SK-N-SH treated with all-trans-retinoic acid at 6 μM for 48 hours (cell line): ENCODE results near the gene SLC25A30.
A peak's percentile ranks its signal among the peaks of the same experiment; 100 is the strongest.

Experiments used
- ATAC-seq: fragments of 200-7000 bp; cut with Tn5 transposase; 3 replicates; pipeline ENCODE4 v1.9.1; 2020; ENCODE audit warnings: mild to moderate bottlenecking, moderate library complexity
- ARNTL ChIP-seq: fragments of 450-650 bp; formaldehyde crosslinking; IDR thresholded peaks from 2 replicates; pipeline ENCODE4 v1.5.0; 2020; ENCODE audit warnings: low read depth, mild to moderate bottlenecking, moderate library complexity, borderline replicate concordance
- BACH2 ChIP-seq: fragments of 250-450 bp; sonication (Bioruptor Pico); IDR thresholded peaks from 2 replicates; pipeline ENCODE4 v1.9.0; 2021; ENCODE audit warnings: mild to moderate bottlenecking, borderline replicate concordance
- CSDC2 ChIP-seq: fragments of 250-450 bp; sonication (Bioruptor Pico); IDR thresholded peaks from 2 replicates; pipeline ENCODE4 v1.5.0; 2020; ENCODE audit warnings: mild to moderate bottlenecking, moderate library complexity
- ESRRG ChIP-seq: fragments of 250-450 bp; sonication (Bioruptor Pico); IDR thresholded peaks from 2 replicates; pipeline ENCODE4 v1.6.1; 2021; ENCODE audit warnings: mild to moderate bottlenecking
- GLIS3 ChIP-seq: fragments of 250-450 bp; sonication (Bioruptor Pico); IDR thresholded peaks from 2 replicates; pipeline ENCODE4 v1.5.0; 2020; ENCODE audit warnings: mild to moderate bottlenecking, moderate library complexity
- OSR1 ChIP-seq: fragments of 250-450 bp; sonication (Bioruptor Pico); IDR thresholded peaks from 2 replicates; pipeline ENCODE4 v1.8.0; 2022; ENCODE audit warnings: moderate library complexity, mild to moderate bottlenecking, inconsistent platforms
- PPARA ChIP-seq: fragments of 250-450 bp; sonication (Bioruptor Pico); IDR thresholded peaks from 2 replicates; pipeline ENCODE4 v1.5.0; 2020; ENCODE audit warnings: mild to moderate bottlenecking, borderline replicate concordance
- RARB ChIP-seq: fragments of 250-450 bp; sonication (Bioruptor Pico); IDR thresholded peaks from 2 replicates; pipeline ENCODE4 v1.8.0; 2021; ENCODE audit warnings: mild to moderate bottlenecking, moderate library complexity
- SNAI2 ChIP-seq: fragments of 250-450 bp; sonication (Bioruptor Pico); IDR thresholded peaks from 2 replicates; pipeline ENCODE4 v1.5.0; 2020; ENCODE audit warnings: mild to moderate bottlenecking, moderate library complexity
- TCF4 ChIP-seq: fragments of 250-450 bp; sonication (Bioruptor Pico); IDR thresholded peaks from 2 replicates; pipeline ENCODE4 v1.8.0; 2021; ENCODE audit warnings: mild to moderate bottlenecking, moderate library complexity, borderline replicate concordance
- ZC3H10 ChIP-seq: fragments of 250-450 bp; sonication (Bioruptor Pico); IDR thresholded peaks from 2 replicates; pipeline ENCODE4 v1.5.1; 2021; ENCODE audit warnings: mild to moderate bottlenecking, moderate library complexity
- ZFP3 ChIP-seq: fragments of 250-450 bp; sonication (Bioruptor Pico); IDR thresholded peaks from 2 replicates; pipeline ENCODE4 v1.5.0; 2020; ENCODE audit warnings: mild to moderate bottlenecking, moderate library complexity
- ZFP30 ChIP-seq: fragments of 450-650 bp; formaldehyde crosslinking; IDR thresholded peaks from 2 replicates; pipeline ENCODE4 v1.5.0; 2022; ENCODE audit warnings: mild to moderate bottlenecking, moderate library complexity
- ZNF565 ChIP-seq: fragments of 450-650 bp; formaldehyde crosslinking; conservative IDR thresholded peaks from 2 replicates; pipeline ENCODE4 v1.5.0; 2020; ENCODE audit warnings: low read depth, mild to moderate bottlenecking, moderate library complexity
- ZNF70 ChIP-seq: fragments of 450-650 bp; formaldehyde crosslinking; IDR thresholded peaks from 2 replicates; pipeline ENCODE4 v1.5.0; 2020; ENCODE audit warnings: mild to moderate bottlenecking, moderate library complexity
- ZNF8 ChIP-seq: fragments of 450-650 bp; formaldehyde crosslinking; IDR thresholded peaks from 2 replicates; pipeline ENCODE4 v1.5.0; 2020; ENCODE audit warnings: mild to moderate bottlenecking, moderate library complexity
- TF ChIP-seq, protein P1 (sequence below): fragments of 250-450 bp; sonication (Bioruptor Pico); IDR thresholded peaks from 2 replicates; pipeline ENCODE4 v1.5.0; 2020; ENCODE audit warnings: mild to moderate bottlenecking, moderate library complexity
- TF ChIP-seq, protein P2 (sequence below): fragments of 250-450 bp; sonication (Bioruptor Pico); IDR thresholded peaks from 2 replicates; pipeline ENCODE4 v1.8.0; 2020; ENCODE audit warnings: mild to moderate bottlenecking, moderate library complexity, borderline replicate concordance
- TF ChIP-seq, protein P3 (sequence below): fragments of 250-450 bp; sonication (Bioruptor Pico); IDR thresholded peaks from 2 replicates; pipeline ENCODE4 v1.8.0; 2021; ENCODE audit warnings: low read depth, mild to moderate bottlenecking, moderate library complexity, borderline replicate concordance
- TF ChIP-seq, protein P4 (sequence below): fragments of 250-450 bp; sonication (Bioruptor Pico); IDR thresholded peaks from 2 replicates; pipeline ENCODE4 v1.5.1; 2020; ENCODE audit warnings: low read depth, mild to moderate bottlenecking, moderate library complexity
- TF ChIP-seq, protein P5 (sequence below): fragments of 250-450 bp; sonication (Bioruptor Pico); IDR thresholded peaks from 2 replicates; pipeline ENCODE4 v1.5.1; 2021; ENCODE audit warnings: mild to moderate bottlenecking, moderate library complexity

SLC25A30 gene

DNA sequence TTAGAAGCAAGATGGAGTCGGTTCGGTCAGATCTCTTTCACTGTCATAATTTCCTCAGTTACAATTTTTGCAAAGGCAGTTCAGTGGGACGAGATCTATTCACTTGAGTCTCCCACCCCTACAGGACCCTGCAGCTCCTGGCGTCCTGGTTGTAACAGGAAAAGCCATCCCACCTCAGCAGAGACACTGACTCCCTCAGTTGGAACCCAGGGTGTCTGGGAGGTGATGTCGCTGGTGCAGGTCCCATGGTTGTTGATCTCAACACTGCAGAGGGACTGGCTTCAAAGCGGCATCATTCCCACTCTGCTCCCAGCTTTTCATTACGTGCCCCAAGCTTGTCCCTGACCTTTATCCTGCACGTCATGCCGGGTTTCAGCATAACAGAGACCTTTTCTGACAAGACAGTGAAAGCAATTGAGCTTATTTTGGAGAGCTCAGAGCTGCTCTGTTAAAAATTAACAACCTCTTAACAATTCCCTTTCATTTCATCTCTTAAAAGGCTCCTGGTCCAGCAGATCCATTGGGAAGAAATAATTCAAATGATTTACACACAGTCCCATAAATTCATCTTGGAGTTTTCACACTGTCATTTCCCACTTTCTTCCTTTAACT is 29.0 kb upstream of the SLC25A30 start (continued):
- TF ChIP-seq ESRRG (CRISPR knock-in tag) (no peak), SNAI2 (CRISPR knock-in tag) (no peak), GLIS3 (CRISPR knock-in tag) (no peak)

DNA sequence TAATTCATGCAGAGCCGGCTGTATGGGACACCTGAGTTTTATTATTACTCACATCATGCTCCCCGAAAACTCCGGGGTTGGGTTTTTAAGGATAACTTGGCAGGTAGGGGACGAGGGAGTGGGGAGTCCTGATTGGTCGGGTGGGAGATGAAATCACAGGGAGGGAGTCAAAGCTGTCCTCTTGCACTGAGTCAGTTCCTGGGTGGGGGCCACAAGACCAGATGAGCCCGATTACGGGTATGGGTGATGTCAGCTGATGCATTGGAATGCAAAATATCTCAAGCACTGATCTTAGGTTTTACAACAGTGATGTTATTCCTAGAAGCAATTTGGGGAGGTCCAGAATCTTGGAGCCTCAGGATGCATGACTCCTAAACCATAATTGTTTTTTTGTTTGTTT is 28.0 kb upstream of the SLC25A30 start:
- TF ChIP-seq ARNTL (CRISPR knock-in tag): no peak
- no peak for TF ChIP-seq RARB (CRISPR knock-in tag)
- TF ChIP-seq TCF4 (CRISPR knock-in tag): no peak
- no peak for TF ChIP-seq CSDC2 (CRISPR knock-in tag)
- TF ChIP-seq, protein P1, sequence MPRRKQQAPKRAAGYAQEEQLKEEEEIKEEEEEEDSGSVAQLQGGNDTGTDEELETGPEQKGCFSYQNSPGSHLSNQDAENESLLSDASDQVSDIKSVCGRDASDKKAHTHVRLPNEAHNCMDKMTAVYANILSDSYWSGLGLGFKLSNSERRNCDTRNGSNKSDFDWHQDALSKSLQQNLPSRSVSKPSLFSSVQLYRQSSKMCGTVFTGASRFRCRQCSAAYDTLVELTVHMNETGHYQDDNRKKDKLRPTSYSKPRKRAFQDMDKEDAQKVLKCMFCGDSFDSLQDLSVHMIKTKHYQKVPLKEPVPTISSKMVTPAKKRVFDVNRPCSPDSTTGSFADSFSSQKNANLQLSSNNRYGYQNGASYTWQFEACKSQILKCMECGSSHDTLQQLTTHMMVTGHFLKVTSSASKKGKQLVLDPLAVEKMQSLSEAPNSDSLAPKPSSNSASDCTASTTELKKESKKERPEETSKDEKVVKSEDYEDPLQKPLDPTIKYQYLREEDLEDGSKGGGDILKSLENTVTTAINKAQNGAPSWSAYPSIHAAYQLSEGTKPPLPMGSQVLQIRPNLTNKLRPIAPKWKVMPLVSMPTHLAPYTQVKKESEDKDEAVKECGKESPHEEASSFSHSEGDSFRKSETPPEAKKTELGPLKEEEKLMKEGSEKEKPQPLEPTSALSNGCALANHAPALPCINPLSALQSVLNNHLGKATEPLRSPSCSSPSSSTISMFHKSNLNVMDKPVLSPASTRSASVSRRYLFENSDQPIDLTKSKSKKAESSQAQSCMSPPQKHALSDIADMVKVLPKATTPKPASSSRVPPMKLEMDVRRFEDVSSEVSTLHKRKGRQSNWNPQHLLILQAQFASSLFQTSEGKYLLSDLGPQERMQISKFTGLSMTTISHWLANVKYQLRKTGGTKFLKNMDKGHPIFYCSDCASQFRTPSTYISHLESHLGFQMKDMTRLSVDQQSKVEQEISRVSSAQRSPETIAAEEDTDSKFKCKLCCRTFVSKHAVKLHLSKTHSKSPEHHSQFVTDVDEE (CRISPR knock-in tag): no peak
- no peak for TF ChIP-seq ZNF70
- no peak for TF ChIP-seq ZNF565 (CRISPR knock-in tag)
- TF ChIP-seq, protein P2, sequence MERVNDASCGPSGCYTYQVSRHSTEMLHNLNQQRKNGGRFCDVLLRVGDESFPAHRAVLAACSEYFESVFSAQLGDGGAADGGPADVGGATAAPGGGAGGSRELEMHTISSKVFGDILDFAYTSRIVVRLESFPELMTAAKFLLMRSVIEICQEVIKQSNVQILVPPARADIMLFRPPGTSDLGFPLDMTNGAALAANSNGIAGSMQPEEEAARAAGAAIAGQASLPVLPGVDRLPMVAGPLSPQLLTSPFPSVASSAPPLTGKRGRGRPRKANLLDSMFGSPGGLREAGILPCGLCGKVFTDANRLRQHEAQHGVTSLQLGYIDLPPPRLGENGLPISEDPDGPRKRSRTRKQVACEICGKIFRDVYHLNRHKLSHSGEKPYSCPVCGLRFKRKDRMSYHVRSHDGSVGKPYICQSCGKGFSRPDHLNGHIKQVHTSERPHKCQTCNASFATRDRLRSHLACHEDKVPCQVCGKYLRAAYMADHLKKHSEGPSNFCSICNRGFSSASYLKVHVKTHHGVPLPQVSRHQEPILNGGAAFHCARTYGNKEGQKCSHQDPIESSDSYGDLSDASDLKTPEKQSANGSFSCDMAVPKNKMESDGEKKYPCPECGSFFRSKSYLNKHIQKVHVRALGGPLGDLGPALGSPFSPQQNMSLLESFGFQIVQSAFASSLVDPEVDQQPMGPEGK (CRISPR knock-in tag): no peak
- TF ChIP-seq BACH2: no peak
- no peak for TF ChIP-seq SNAI2 (CRISPR knock-in tag)
- TF ChIP-seq, protein P3, sequence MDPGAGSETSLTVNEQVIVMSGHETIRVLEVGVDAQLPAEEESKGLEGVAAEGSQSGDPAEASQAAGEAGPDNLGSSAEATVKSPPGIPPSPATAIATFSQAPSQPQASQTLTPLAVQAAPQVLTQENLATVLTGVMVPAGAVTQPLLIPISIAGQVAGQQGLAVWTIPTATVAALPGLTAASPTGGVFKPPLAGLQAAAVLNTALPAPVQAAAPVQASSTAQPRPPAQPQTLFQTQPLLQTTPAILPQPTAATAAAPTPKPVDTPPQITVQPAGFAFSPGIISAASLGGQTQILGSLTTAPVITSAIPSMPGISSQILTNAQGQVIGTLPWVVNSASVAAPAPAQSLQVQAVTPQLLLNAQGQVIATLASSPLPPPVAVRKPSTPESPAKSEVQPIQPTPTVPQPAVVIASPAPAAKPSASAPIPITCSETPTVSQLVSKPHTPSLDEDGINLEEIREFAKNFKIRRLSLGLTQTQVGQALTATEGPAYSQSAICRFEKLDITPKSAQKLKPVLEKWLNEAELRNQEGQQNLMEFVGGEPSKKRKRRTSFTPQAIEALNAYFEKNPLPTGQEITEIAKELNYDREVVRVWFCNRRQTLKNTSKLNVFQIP (CRISPR knock-in tag): no peak
- TF ChIP-seq, protein P4, sequence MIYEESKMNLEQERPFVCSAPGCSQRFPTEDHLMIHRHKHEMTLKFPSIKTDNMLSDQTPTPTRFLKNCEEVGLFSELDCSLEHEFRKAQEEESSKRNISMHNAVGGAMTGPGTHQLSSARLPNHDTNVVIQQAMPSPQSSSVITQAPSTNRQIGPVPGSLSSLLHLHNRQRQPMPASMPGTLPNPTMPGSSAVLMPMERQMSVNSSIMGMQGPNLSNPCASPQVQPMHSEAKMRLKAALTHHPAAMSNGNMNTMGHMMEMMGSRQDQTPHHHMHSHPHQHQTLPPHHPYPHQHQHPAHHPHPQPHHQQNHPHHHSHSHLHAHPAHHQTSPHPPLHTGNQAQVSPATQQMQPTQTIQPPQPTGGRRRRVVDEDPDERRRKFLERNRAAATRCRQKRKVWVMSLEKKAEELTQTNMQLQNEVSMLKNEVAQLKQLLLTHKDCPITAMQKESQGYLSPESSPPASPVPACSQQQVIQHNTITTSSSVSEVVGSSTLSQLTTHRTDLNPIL (CRISPR knock-in tag): no peak
- no peak for TF ChIP-seq ZNF8
- TF ChIP-seq ZFP3: no peak
- no peak; the same call in 2 of the 3 replicates for ATAC-seq

DNA sequence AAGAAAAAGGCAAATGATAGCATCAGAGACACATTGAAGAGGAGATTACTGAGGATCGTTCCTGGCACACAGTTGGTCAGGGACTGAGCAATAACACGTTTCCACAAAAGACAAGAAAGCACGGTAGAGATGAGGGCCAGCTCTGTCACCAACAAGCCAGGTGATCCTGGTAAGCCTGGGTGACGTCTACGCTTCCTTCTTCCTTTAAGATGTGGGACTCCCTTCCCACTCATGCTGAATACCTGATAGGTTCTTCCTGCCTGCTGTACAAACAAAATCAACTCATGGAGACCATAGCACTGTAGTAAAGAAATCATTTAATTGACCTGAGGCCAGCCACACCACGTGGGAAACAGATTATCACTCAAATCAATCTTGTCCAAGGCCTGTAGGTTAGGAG is 26.9 kb upstream of the SLC25A30 start:
- no peak for TF ChIP-seq ESRRG (CRISPR knock-in tag)
- no peak for TF ChIP-seq RARB (CRISPR knock-in tag)
- no peak for TF ChIP-seq ZFP30
- no peak for TF ChIP-seq PPARA (CRISPR knock-in tag)
- ATAC-seq: no peak

DNA sequence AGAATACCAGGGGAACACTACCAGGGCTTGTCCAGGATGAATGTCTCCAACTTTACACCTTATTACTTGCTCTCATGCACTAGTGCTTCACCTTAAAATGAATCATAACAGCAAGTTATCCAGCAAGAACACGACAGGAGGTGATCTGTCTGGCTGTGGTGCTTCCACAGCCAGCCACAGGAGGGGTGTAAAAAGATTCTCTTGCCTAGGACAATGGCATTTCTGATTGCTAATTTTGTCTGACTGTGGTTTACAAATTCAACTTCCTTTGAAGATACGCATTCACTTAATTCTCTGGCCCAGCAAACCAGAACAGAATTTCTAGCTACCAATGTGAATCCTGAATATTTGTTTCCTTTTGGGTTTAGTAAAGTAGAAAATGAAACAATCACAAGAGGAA is 23.5 kb upstream of the SLC25A30 start:
- ATAC-seq: peak; percentile 83
- TF ChIP-seq OSR1 (CRISPR knock-in tag): no peak
- TF ChIP-seq ZNF70: no peak
- TF ChIP-seq, protein P3 (CRISPR knock-in tag): no peak
- TF ChIP-seq SNAI2 (CRISPR knock-in tag): no peak
- no peak for TF ChIP-seq GLIS3 (CRISPR knock-in tag)
- TF ChIP-seq, protein P2 (CRISPR knock-in tag): no peak
- TF ChIP-seq, protein P4 (CRISPR knock-in tag): no peak
- TF ChIP-seq, protein P5, sequence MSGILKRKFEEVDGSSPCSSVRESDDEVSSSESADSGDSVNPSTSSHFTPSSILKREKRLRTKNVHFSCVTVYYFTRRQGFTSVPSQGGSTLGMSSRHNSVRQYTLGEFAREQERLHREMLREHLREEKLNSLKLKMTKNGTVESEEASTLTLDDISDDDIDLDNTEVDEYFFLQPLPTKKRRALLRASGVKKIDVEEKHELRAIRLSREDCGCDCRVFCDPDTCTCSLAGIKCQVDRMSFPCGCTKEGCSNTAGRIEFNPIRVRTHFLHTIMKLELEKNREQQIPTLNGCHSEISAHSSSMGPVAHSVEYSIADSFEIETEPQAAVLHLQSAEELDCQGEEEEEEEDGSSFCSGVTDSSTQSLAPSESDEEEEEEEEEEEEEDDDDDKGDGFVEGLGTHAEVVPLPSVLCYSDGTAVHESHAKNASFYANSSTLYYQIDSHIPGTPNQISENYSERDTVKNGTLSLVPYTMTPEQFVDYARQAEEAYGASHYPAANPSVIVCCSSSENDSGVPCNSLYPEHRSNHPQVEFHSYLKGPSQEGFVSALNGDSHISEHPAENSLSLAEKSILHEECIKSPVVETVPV: no peak
- TF ChIP-seq CSDC2 (CRISPR knock-in tag): no peak
- TF ChIP-seq ZFP30: no peak
- no peak for TF ChIP-seq ZC3H10 (CRISPR knock-in tag)
- TF ChIP-seq ESRRG (CRISPR knock-in tag): no peak
- no peak for TF ChIP-seq BACH2
- TF ChIP-seq RARB (CRISPR knock-in tag): no peak
- no peak for TF ChIP-seq ZNF8
- TF ChIP-seq TCF4 (CRISPR knock-in tag): no peak
